GM19452 (cell line): ENCODE measurements around the gene SMYD1.

Experiments used
- ATAC-seq: cut with Tn5 transposase; IDR thresholded peaks from one replicate; pipeline ENCODE4 v1.9.1; 2021; ENCODE audit not compliant: unreplicated experiment

Gene SMYD1

GRCh38 chr2:88139203-88139702 lies 71.6 kb downstream of the SMYD1 start:
- ATAC-seq = no peak

DNA sequence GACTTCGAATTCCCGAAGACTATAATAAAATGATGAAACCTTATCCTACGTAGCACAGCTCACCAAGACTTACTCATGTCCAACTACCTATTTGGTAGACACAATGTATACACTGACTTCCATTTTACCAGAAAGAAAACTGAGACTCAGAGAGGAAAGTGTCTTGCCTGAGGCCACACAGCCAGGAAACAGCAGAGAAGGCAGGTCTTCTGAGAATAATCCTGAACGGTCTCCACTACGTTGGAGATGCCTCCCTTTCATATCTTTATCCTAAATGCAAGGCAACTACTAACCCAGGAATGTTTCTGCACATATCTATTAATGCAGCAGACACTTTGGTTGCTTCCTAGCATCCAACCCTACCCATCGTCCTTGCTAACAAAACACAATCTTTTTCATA lies 72.2 kb downstream of the SMYD1 start:
- no peak for ATAC-seq

GRCh38 chr2:88141952-88142351 lies 74.3 kb downstream of the SMYD1 start:
- ATAC-seq = no peak

DNA sequence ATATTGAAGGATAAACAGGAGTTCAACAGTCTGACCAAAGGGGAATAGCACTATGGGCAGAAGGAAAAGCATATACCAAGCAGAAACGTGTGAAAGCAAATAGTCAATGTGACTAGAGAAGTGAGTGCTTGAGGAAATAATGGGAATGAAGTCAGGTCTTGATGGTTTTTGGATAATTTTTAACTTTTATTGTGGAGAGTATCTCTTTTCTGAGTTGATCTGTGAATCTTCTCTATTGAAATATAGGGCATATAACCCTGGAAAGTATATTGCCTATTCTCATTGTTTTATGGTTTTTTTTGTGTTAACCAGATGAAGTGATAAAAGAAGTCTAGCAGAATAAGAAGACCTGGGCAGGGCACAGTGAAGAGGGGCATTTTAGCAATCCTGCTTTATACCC lies 76.6 kb downstream of the SMYD1 start:
- ATAC-seq = no peak

GRCh38 chr2:88144914-88145497 lies 77.4 kb downstream of the SMYD1 start:
- no peak for ATAC-seq

- ATAC-seq = no peak
Observed at GRCh38 chr2:88146590-88146989, 79.0 kb downstream of the SMYD1 start.

DNA sequence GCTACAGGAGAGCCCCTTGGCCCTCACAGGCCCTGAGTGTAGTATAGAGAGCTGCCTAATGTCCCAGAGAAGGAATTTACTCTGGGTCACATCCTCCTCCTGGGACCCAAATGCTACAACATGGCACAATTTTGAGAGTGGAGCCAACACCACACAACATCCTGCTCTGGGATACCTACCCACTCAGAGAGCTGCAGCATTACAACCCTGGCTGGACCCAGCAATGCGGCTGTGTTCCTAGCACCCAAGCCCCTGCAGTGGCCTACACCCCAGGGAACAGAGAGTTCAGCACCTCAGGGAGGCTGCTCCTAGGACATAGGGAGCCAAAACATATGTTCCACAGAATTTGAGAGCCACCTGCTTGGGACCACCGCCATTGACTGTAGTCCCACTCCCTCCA lies 79.5 kb downstream of the SMYD1 start:
- ATAC-seq = no peak

- no peak for ATAC-seq
Observed at GRCh38 chr2:88148929-88149438, 81.4 kb downstream of the SMYD1 start.

- ATAC-seq = no peak
Observed at GRCh38 chr2:88159481-88159880, 91.9 kb downstream of the SMYD1 start.

DNA sequence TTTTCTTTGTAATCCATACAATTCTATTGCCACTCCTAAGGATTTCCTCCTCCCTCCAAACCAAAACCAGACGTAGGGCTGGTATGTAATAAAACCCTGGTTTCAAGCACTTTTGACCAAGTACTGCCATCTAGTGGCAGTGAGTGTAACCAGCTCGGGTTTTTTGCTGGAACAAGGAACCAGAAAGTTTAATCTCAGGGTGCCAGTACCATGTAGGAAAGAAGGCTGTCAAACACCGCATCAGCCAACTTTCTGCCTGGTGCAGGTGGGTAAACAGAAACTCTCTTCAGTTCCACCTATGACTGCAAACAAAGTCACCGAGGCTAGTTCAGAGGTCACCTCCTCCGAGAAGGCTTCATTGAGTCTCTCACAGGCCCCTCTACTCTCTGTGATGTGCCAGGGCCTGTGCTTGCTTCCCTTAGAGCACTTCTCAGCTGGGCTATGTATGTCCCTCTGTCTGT lies 92.4 kb downstream of the SMYD1 start:
- no peak for ATAC-seq

DNA sequence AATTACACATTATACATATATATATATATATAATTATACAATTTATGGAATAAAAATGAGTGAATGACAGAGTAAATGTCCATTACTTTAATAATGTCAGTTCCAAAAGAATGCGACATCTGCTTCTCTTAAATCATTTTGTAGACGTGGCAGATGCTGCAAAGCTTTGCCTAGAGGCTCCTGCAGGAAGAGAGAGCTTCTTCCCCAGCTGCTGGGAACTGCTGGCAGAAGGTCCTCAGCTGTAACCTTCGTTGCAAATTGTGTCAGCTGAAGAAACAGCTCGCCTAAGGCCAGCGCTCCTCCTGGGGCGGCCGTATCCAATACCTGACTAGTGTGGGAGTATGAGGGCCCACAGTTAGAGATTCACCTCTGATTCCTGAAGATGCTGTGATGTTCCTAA lies 92.9 kb downstream of the SMYD1 start:
- no peak for ATAC-seq

DNA sequence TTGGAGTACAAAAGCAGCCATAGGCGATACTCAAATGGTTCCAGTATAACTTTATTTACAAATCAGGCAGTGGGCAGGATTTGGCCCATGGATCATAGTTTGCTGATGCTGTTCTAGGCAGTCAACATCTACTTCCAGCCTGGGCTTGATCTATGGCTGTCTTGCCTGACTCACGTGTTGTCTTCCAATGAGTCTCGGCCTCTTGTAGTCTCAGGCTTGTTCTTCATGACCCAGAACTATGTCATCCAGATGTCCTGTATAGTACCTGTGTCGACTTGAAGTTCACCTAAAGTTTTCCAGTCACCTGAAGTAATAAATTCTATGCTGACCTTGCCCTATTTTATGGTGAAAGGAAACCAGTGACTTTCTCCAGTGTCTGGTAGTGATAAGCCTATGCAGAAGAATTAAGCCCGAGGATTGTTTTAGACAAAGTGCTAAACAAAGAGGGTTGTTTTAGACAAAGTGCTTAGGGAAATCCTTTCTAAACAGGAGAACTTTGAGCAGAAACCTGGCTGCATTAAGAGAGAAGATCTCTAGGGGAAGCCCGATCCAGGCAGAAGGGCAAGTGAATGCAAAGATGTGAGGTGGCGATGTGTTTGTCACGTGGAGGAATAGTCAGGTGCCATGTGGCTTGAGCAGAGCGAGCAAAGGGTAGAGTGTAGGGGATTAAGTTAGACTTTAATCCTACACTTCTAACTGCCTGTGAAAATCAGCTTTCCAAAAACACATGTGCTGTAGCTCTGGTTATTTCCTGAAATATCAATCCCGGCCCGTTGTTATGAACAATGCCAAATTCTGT lies 94.0 kb downstream of the SMYD1 start:
- no peak for ATAC-seq
